DOHH2 (cell line): Measurements from ENCODE around the gene SCG5.

Experiments used
- EZH2phosphoT487 ChIP-seq: fragments of 200-600 bp; sonication (generic); IDR thresholded peaks from 2 replicates; pipeline ENCODE4 v1.6.1; 2017; ENCODE audit warnings: borderline replicate concordance, mild to moderate bottlenecking, antibody characterized with exemption, low read length, moderate library complexity, mixed read lengths
- TF ChIP-seq, protein P1 (sequence below): fragments of 200-600 bp; sonication (generic); IDR thresholded peaks from one replicate; pipeline ENCODE4 v1.5.1; 2014; ENCODE audit warnings: antibody characterized with exemption, mild to moderate bottlenecking, low read depth, low read length; ENCODE audit not compliant: poor library complexity, severe bottlenecking

GRCh38 chr15:32733281-32733680, 91.8 kb downstream of the SCG5 start:
- TF ChIP-seq, protein P1, sequence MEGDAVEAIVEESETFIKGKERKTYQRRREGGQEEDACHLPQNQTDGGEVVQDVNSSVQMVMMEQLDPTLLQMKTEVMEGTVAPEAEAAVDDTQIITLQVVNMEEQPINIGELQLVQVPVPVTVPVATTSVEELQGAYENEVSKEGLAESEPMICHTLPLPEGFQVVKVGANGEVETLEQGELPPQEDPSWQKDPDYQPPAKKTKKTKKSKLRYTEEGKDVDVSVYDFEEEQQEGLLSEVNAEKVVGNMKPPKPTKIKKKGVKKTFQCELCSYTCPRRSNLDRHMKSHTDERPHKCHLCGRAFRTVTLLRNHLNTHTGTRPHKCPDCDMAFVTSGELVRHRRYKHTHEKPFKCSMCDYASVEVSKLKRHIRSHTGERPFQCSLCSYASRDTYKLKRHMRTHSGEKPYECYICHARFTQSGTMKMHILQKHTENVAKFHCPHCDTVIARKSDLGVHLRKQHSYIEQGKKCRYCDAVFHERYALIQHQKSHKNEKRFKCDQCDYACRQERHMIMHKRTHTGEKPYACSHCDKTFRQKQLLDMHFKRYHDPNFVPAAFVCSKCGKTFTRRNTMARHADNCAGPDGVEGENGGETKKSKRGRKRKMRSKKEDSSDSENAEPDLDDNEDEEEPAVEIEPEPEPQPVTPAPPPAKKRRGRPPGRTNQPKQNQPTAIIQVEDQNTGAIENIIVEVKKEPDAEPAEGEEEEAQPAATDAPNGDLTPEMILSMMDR, result no peak
- no peak for TF ChIP-seq EZH2phosphoT487
